GM12878 (cell line): ENCODE data around the gene PIK3R4. TPM values are rescaled to one million over a fixed set of nuclear protein-coding genes. Genes with fewer than 3 reads are reported as not detected.

Experiments
- ATAC-seq: fragments of 200-7000 bp; cut with Tn5 transposase; 3 replicates; pipeline ENCODE4 v1.9.1; 2020; ENCODE audit warnings: mild to moderate bottlenecking, moderate library complexity
- BruUV-seq: library from RNA; stranded (reverse); fragments of 400-500 nt; replicated peaks from 2 replicates; lab custom pipeline; 2021; lab: Mats Ljungman, UMichigan
- CTCF ChIA-PET: fragments of 300-600 bp; sonication (Branson Sonifier 250); formaldehyde crosslinking; extraction: SDS; loops from one replicate; lab custom pipeline; 2021; ENCODE audit warnings: inconsistent platforms; lab: Yijun Ruan, JAX
- POLR2A ChIA-PET: fragments of 350-600 bp; formaldehyde crosslinking; extraction: SDS; loops from one replicate; lab custom pipeline; 2021; ENCODE audit warnings: inconsistent platforms; lab: Charles Lee
- RAD21 ChIA-PET: fragments of 300-600 bp; sonication (Branson Sonifier 250); formaldehyde crosslinking; loops from one replicate; lab custom pipeline; 2023; ENCODE audit warnings: antibody characterized with exemption; ENCODE audit not compliant: unreplicated experiment; lab: Charles Lee
- SMC1A ChIA-PET: fragments of 300-600 bp; sonication (Branson Sonifier 250); formaldehyde crosslinking; loops from one replicate; lab custom pipeline; 2023; ENCODE audit not compliant: unreplicated experiment, uncharacterized antibody; lab: Charles Lee
- DNase-seq: peaks from one replicate; pipeline ENCODE4 v3.0.0-alpha.2; 2011; ENCODE audit warnings: low read depth, low spot score
- FAIRE-seq: peaks from 3 replicates; lab custom pipeline; 2011; peaks lifted over from hg19 to GRCh38; lab: Jason Lieb, UNC
- H2AFZ ChIP-seq: 2 replicates; pipeline ENCODE4 v1.6.0; 2011; ENCODE audit warnings: low read depth, low read length, control low read depth; ENCODE audit not compliant: control insufficient read depth
- H3K27ac ChIP-seq: 2 replicates; pipeline ENCODE4 v1.5.1; 2011; ENCODE audit warnings: control low read depth; ENCODE audit not compliant: control insufficient read depth, insufficient read depth
- H3K27me3 ChIP-seq, 2 experiments: replicated peaks in 1 of 2; 2 replicates each; pipeline versions ENCODE4 v1.6.0 to v1.6.1; 2011; ENCODE audit warnings: low read length in 1 of 2; ENCODE audit not compliant: control insufficient read depth in 2 of 2, insufficient read depth in 2 of 2
- H3K36me3 ChIP-seq, 2 experiments: 2 replicates each; pipeline ENCODE4 v1.5.1; 2011; ENCODE audit warnings: low read length in 1 of 2; ENCODE audit not compliant: control insufficient read depth in 2 of 2, insufficient read depth in 2 of 2
- H3K4me1 ChIP-seq: 2 replicates; pipeline ENCODE4 v1.6.1; 2011; ENCODE audit warnings: mild to moderate bottlenecking, low read length, moderate library complexity, mixed read lengths; ENCODE audit not compliant: control insufficient read depth, insufficient read depth
- H3K4me2 ChIP-seq: 2 replicates; pipeline ENCODE4 v1.6.0; 2011; ENCODE audit warnings: control low read depth; ENCODE audit not compliant: control insufficient read depth, insufficient read depth
- H3K4me3 ChIP-seq: fragments of 200-600 bp; sonication (generic); 2 replicates; pipeline ENCODE4 v1.5.1; 2016
- H3K79me2 ChIP-seq: 2 replicates; pipeline ENCODE4 v1.6.0; 2011; ENCODE audit warnings: low read length; ENCODE audit not compliant: control insufficient read depth, insufficient read depth
- H3K9ac ChIP-seq: 2 replicates; pipeline ENCODE4 v1.8.0; 2011; ENCODE audit warnings: low read length, control low read depth, mixed read lengths; ENCODE audit not compliant: control insufficient read depth, insufficient read depth
- H3K9me3 ChIP-seq: replicated peaks from 3 replicates; pipeline ENCODE4 v1.5.1; 2011; ENCODE audit warnings: mild to moderate bottlenecking, low read length; ENCODE audit not compliant: control insufficient read depth, insufficient read depth
- H4K20me1 ChIP-seq: 2 replicates; pipeline ENCODE4 v1.6.0; 2011; ENCODE audit not compliant: control insufficient read depth, insufficient read depth
- BACH1 ChIP-seq: fragments of 450-650 bp; IDR thresholded peaks from 2 replicates; pipeline ENCODE4 v1.6.1; 2017; ENCODE audit warnings: mild to moderate bottlenecking, borderline replicate concordance
- CHD2 ChIP-seq: IDR thresholded peaks from 2 replicates; pipeline ENCODE4 v1.6.1; 2011; ENCODE audit warnings: low read depth, low read length, improper control_type of control experiment, borderline replicate concordance
- EED ChIP-seq: sonication (generic); IDR thresholded peaks from 2 replicates; pipeline ENCODE4 v1.6.1; 2016; ENCODE audit warnings: antibody characterized with exemption, low read depth
- MTA3 ChIP-seq: IDR thresholded peaks from 2 replicates; pipeline ENCODE4 v1.6.1; 2012; ENCODE audit warnings: low read length, inconsistent platforms, borderline replicate concordance
- SMAD1 ChIP-seq: fragments of 450-650 bp; IDR thresholded peaks from 2 replicates; pipeline ENCODE4 v1.6.1; 2018; ENCODE audit warnings: mild to moderate bottlenecking, low read depth; ENCODE audit not compliant: partially characterized antibody
- ZNF622 ChIP-seq: fragments of 450-650 bp; IDR thresholded peaks from 2 replicates; pipeline ENCODE4 v1.6.1; 2017; ENCODE audit warnings: mild to moderate bottlenecking, inconsistent platforms
- WGBS: methylation state at CpG from one replicate; pipeline ENCODE4 v1.1.6; 2016; ENCODE audit warnings: low lambda C conversion rate; ENCODE audit not compliant: insufficient replicate concordance, insufficient coverage; ENCODE audit errors: missing lambda C conversion rate; 5-methylcytosine and 5-hydroxymethylcytosine counted together
- in situ Hi-C: fragments of 300-500 bp; cut with MboI; formaldehyde crosslinking; loops from 9 replicates; pipeline ENCODE4 v1.14.3; 2018; ENCODE audit warnings: mixed read lengths
- intact Hi-C: fragments of 100-400 bp; cut with micrococcal nuclease; formaldehyde crosslinking; loops from one replicate; pipeline ENCODE4 v1.14.2; 2022; ENCODE audit not compliant: unreplicated experiment
- polyA plus RNA-seq, 11 experiments: library from polyadenylated mRNA; depleted of rRNA in 4 of 11; unstranded in 6 of 11; stranded (reverse) in 5 of 11; fragments of >200 nt; fragmentation: Nextera tagmentation in 4 of 11; fragmentation: Illumina TruSeq in 1 of 11; extraction: Ambion mirVana in 4 of 11; extraction: Trizol in 1 of 11; gene quantifications; 1 replicate in 1 of 11; 2 replicates in 10 of 11; pipeline versions ENCODE4 v1.2.1 to v1.2.3, GENCODE V29; 2011 to 2016; ENCODE audit warnings: inconsistent platforms in 2 of 11, missing spikeins in 2 of 11, low read depth in 1 of 11
- total RNA-seq, 4 experiments: library from RNA; depleted of rRNA in 3 of 4; stranded (reverse); fragments of >200 nt in 3 of 4; fragmentation: Illumina TruSeq in 1 of 4; extraction: Trizol in 1 of 4; gene quantifications; 2 replicates each; pipeline versions ENCODE4 v1.2.1 to v1.2.3, GENCODE V29; 2013 to 2021
- TF ChIP-seq, protein P1 (sequence below), 3 experiments: IDR thresholded peaks in 2 of 3; conservative IDR thresholded peaks in 1 of 3; 2 replicates each; pipeline ENCODE4 v1.5.1; 2011; ENCODE audit warnings: low read depth in 3 of 3, low read length in 3 of 3, mild to moderate bottlenecking in 3 of 3, control low read depth in 2 of 3, moderate library complexity in 2 of 3, inconsistent platforms in 1 of 3, mixed read lengths in 1 of 3; ENCODE audit not compliant: control insufficient read depth in 2 of 3, insufficient read depth in 1 of 3; ENCODE audit errors: extremely low read depth in 1 of 3

The PIK3R4 gene
- total and polyA plus RNA-seq, 10 of the 15 experiments (the other 5 are each of a cell fraction or from before 2014, with no cell fraction given): 22.6 to 50.2 (median 31.1) TPM

DNA sequence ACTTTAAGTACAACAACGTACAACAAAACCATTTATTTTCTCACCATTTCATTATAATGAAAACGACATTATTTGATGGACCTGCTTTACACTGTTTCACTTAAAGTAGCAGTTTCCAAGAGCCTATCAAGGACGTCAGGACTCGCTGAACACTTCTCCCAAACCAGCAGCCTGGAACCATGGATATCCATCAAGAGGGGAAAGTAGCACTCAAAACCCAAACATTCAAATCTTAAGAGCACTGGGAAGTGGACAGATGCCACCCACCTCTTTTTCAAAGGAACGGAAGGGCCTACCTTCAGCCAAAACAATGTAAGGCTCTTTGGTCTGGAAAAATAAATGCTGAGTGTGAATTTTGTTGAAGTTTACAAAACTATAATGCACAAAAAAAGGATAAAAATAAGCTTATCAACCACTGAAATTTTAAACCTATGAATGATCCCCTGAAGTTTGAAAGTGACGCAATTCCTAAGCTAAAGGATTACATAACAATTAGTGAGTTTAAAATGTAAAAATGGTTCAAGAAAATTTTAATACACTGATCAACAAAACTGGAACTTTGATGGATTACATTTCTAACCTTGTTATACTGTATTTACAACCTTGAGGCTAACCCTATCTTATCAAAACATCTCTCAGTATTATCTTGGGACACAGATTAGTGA is 4.6 kb downstream of the PIK3R4 start:
- Histone ChIP-seq H3K27me3 (no peaks in the 10 kb centered on the region), H3K27ac (no peak overlapping the region), H3K4me2 (peak overlapping the region; percentile 17; the same call in 1 of the 2 replicates), H3K9ac (no peak overlapping the region), H3K79me2 (peaks cover 32% of the 10 kb centered on the region), H3K4me3 (0 out of 2 replicates have a peak overlapping the region, but pooled peaks have one; percentile 29), H2AFZ (no peak overlapping the region), H3K4me1 (peaks cover 4% of the 10 kb centered on the region; the same call in 1 of the 2 replicates), H4K20me1 (no peaks in the 10 kb centered on the region), H3K9me3 (peaks cover 2% of the 10 kb centered on the region; the same call in 2 of the 3 replicates), H3K36me3 (no peaks in the 10 kb centered on the region; a peak in 1 of 4 replicates)
- RAD21 ChIA-PET: interaction anchor here (0.5 kb wide), 1 partner anchor 1459 kb away, joined by 3 read pairs; no protein-coding TSS in a partner anchor
- TF ChIP-seq ZNF622 (no peak), SMAD1 (no peak), BACH1 (no peak)
- CTCF ChIA-PET: interaction anchor here (0.7 to 10.8 kb wide), 8 partner anchors 8 to 284 kb away, joined by 3 to 48 read pairs (median 3); partner anchors contain the start of genes ASTE1, ATP2C1 and NEK11
- in situ Hi-C loops (no loop called here), intact Hi-C loops (no loop called here)
- SMC1A ChIA-PET: interaction anchor here (0.6 to 2.5 kb wide), 5 partner anchors 11 to 71 kb away, joined by 3 to 9 read pairs (median 3); no protein-coding TSS in a partner anchor
- POLR2A ChIA-PET: no interaction called here
- WGBS: over 99% methylated on average over 6 of the region's 6 CpGs
- DNase-seq: no peak
- no peak for ATAC-seq
- BruUV-seq: no TSS peak
- FAIRE-seq: no peak

DNA sequence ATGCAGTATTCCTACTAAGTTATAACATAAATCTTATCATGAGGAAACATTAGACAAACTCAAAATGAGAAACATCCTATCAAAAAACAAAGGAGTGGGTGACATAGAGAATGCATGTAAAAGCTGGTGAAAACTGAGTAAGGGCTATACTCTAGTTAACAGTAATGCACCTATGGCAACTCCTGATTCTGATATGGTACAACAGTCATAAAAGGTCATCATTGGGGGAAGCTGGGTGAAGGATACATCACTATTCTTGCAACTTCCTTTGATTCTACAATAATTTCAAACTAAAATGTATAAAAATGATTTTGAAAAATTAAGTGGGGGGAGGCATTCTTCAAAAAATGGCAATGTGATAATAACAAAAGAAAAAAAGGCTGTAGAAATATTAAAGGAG is 6.8 kb downstream of the PIK3R4 start:
- BruUV-seq: no TSS peak
- FAIRE-seq (no peak), ATAC-seq (no peak), DNase-seq (no peak)
- no peak overlapping the region for H3K9ac ChIP-seq
- no peaks in the 10 kb centered on the region for H4K20me1 ChIP-seq
- H3K9me3 ChIP-seq: peaks cover 2% of the 10 kb centered on the region; the same call in 2 of the 3 replicates
- H3K4me1 ChIP-seq: no peaks in the 10 kb centered on the region
- peaks cover 15% of the 10 kb centered on the region for H3K79me2 ChIP-seq
- H3K27ac ChIP-seq: no peak overlapping the region
- no peaks in the 10 kb centered on the region; a peak in 1 of 4 replicates for H3K36me3 ChIP-seq
- H3K4me2 ChIP-seq: no peak overlapping the region
- intact Hi-C loops (no loop called here), in situ Hi-C loops (no loop called here)
- H3K4me3 ChIP-seq: no peak overlapping the region
- POLR2A ChIA-PET: no interaction called here
- no peak overlapping the region for H2AFZ ChIP-seq
- SMC1A ChIA-PET: no interaction called here
- CTCF ChIA-PET: no interaction called here
- TF ChIP-seq, protein P1, sequence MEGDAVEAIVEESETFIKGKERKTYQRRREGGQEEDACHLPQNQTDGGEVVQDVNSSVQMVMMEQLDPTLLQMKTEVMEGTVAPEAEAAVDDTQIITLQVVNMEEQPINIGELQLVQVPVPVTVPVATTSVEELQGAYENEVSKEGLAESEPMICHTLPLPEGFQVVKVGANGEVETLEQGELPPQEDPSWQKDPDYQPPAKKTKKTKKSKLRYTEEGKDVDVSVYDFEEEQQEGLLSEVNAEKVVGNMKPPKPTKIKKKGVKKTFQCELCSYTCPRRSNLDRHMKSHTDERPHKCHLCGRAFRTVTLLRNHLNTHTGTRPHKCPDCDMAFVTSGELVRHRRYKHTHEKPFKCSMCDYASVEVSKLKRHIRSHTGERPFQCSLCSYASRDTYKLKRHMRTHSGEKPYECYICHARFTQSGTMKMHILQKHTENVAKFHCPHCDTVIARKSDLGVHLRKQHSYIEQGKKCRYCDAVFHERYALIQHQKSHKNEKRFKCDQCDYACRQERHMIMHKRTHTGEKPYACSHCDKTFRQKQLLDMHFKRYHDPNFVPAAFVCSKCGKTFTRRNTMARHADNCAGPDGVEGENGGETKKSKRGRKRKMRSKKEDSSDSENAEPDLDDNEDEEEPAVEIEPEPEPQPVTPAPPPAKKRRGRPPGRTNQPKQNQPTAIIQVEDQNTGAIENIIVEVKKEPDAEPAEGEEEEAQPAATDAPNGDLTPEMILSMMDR (IDR thresholded peaks at IDR 0.05 in 2 of 3, conservative IDR thresholded peaks at IDR 0.05 in 1 of 3; ENCODE audit: control insufficient read depth in 2 of 3, extremely low read depth in 1 of 3, insufficient read depth in 1 of 3, low read depth in 3 of 3, low read length in 3 of 3): no peak
- TF ChIP-seq MTA3 (no peak), EED (no peak), CHD2 (no peak)
- RAD21 ChIA-PET: no interaction called here
- no peaks in the 10 kb centered on the region for H3K27me3 ChIP-seq
